Brain microvascular endothelial cell (primary cell): ENCODE data around the gene HIRA.

Source experiments
- DNase-seq: peaks from one replicate; pipeline ENCODE4 v3.0.0-alpha.2; 2020
- H3K27ac ChIP-seq: fragments of 250-450 bp; sonication (Bioruptor Pico); 2 replicates; pipeline ENCODE4 v1.5.1; 2020; ENCODE audit warnings: mild to moderate bottlenecking, moderate library complexity
- H3K27me3 ChIP-seq: fragments of 250-450 bp; sonication (Bioruptor Pico); replicated peaks from 2 replicates; pipeline ENCODE4 v1.5.1; 2020; ENCODE audit warnings: mild to moderate bottlenecking
- H3K36me3 ChIP-seq: fragments of 250-450 bp; sonication (Bioruptor Pico); replicated peaks from 2 replicates; pipeline ENCODE4 v1.5.1; 2020; ENCODE audit warnings: mild to moderate bottlenecking
- H3K4me3 ChIP-seq: 2 replicates; pipeline ENCODE4 v1.5.1; 2011; ENCODE audit warnings: low read depth, mild to moderate bottlenecking, control low read depth, low read length, moderate library complexity
- CTCF ChIP-seq: IDR thresholded peaks from 2 replicates; pipeline ENCODE4 v1.5.1; 2011; ENCODE audit warnings: low read depth, mild to moderate bottlenecking, moderate library complexity, low read length, control low read depth, inconsistent platforms; ENCODE audit errors: missing control alignments
- in situ Hi-C: cut with HindIII; loops from 2 replicates; pipeline ENCODE4 v1.10.0; 2017; ENCODE audit warnings: low sequenced_read_pairs, low pct_ligation_motif_present

The HIRA gene

GRCh38 chr22:19386248-19386647 lies 45.3 kb downstream of the HIRA start:
- no peak overlapping the region for H3K4me3 ChIP-seq
- no peaks in the 10 kb centered on the region for H3K27me3 ChIP-seq
- no peak for TF ChIP-seq CTCF
- in situ Hi-C loops: no loop called here
- no peak overlapping the region for H3K27ac ChIP-seq
- peaks cover 75% of the 10 kb centered on the region for H3K36me3 ChIP-seq
- no peak for DNase-seq

DNA sequence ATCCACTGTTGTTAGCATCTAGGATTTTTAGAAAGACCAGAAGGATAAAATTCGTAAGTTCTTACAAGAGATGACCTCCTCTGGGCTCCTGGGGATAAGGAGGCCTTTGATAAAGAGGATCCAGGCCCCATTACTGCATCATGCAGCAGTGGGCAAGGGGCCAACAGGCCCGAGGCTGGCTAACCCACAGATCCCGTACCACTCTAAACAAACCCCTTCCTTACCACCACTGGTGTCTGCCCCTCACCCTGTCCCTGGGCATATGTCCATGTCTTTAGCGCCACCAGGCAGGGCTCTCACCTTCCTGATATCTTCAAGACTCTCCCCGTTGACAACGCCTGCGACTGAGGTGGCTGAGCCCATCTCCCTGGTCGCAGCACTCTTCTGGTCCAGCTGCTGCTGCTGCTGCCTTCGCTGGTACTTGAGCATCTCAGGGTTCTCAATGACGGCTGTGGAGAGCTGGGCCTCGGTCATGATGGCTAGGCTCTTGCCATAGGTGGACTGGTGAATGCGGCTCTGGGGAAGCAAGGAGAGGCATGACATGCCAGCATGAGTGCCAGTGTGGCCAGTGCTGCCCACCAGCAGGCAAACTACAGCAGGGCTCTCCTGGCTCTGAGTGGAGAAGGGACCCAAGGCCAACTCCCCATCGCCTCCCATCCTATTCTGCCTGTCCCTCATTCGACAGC lies 46.2 kb downstream of the HIRA start:
- H3K36me3 ChIP-seq: peaks cover 69% of the 10 kb centered on the region
- H3K27me3 ChIP-seq: no peaks in the 10 kb centered on the region
- no peak overlapping the region for H3K4me3 ChIP-seq
- H3K27ac ChIP-seq: no peak overlapping the region
- DNase-seq: no peak
- in situ Hi-C loops: no loop called here
- TF ChIP-seq CTCF: no peak

DNA sequence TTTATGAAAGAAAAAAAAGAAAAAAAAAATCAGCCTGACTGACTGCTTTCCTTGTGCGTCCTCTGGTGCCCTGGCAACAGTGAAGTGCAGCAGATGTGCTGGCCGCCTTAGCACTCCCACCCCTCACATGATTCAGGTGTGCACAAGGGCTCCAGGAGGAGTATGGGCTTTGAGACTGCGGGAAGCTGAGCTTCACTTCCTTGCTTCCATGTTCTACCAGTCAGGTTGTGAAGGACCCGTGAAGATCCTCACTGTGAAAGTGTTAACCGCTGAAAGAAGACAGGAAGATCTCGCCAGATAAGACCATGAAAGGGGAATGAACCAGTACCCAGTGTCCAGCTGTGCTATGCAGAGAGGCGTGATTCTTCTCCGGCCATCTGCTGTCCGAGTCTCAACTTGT lies 48.2 kb downstream of the HIRA start:
- Histone ChIP-seq H3K27ac (no peak overlapping the region), H3K36me3 (peaks cover 59% of the 10 kb centered on the region), H3K4me3 (no peak overlapping the region), H3K27me3 (no peaks in the 10 kb centered on the region)
- TF ChIP-seq CTCF: no peak
- DNase-seq: no peak
- in situ Hi-C loops: no loop called here

- Histone ChIP-seq H3K27me3 (no peaks in the 10 kb centered on the region), H3K36me3 (peaks cover 58% of the 10 kb centered on the region), H3K27ac (no peak overlapping the region), H3K4me3 (no peak overlapping the region)
- in situ Hi-C loops: no loop called here
- no peak for DNase-seq
- no peak for TF ChIP-seq CTCF
These were observed 49.3 kb downstream of the HIRA start for GRCh38 chr22:19382240-19382639.

DNA sequence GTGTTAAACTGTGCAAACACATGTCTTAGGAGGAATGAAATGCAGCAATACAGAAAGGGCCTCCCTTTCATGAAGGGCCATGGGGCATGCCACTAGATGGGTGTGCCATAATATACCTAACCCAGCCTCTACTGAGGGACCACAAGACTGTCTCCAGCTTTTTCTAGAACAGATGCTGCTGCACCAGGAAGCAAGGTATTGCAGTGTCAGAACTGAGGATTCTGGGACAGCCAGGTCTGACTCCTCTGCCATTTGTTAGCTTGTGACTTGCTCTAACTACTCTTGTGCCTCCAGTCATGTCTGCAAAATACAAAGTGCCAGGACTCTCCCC lies 53.2 kb downstream of the HIRA start:
- no peak for DNase-seq
- TF ChIP-seq CTCF: no peak
- Histone ChIP-seq H3K27me3 (no peaks in the 10 kb centered on the region), H3K36me3 (peaks cover 64% of the 10 kb centered on the region), H3K27ac (no peak overlapping the region), H3K4me3 (no peak overlapping the region)
- in situ Hi-C loops: no loop called here

DNA sequence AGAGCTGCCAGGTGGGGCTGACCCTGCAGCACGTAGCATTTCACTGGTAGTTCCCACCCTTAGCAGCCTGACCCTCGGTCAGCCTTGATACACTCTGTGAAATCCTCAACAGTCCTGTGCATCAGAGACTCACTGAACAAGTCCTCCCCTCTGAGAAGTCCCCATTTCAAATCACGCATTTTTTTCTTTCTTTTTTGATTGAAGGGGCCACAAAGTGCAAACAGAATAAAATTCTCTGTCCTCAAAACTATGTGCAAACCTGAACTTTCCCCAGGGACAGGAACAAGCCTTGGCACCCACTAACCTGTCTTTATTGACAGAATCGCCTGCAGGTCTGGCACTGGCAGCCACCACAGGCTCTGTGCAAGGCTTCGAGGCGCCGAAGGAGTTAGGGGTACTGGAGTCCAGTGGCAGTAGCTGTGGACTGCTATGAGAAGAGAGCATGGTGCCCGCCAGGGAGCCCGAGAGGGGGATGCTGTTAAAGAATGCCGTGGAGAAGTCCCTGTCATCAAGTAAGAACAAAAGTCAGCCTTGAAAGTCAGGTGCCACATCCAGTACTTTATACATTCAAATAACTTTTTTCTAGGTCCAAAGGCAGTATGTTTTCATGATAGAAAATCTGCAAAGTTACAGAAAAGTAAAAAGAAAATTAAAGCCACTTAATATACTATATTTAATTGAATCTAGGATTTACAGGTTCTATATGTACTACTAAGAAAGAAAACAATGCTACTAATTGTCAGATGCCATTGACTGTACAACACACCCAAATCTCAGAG lies 53.8 kb downstream of the HIRA start:
- H3K27ac ChIP-seq: no peak overlapping the region
- no peak overlapping the region for H3K4me3 ChIP-seq
- in situ Hi-C loops: no loop called here
- no peak for TF ChIP-seq CTCF
- H3K36me3 ChIP-seq: peaks cover 66% of the 10 kb centered on the region
- DNase-seq: no peak
- no peaks in the 10 kb centered on the region for H3K27me3 ChIP-seq
